Measurements from ENCODE around the gene MS4A2.

DNA sequence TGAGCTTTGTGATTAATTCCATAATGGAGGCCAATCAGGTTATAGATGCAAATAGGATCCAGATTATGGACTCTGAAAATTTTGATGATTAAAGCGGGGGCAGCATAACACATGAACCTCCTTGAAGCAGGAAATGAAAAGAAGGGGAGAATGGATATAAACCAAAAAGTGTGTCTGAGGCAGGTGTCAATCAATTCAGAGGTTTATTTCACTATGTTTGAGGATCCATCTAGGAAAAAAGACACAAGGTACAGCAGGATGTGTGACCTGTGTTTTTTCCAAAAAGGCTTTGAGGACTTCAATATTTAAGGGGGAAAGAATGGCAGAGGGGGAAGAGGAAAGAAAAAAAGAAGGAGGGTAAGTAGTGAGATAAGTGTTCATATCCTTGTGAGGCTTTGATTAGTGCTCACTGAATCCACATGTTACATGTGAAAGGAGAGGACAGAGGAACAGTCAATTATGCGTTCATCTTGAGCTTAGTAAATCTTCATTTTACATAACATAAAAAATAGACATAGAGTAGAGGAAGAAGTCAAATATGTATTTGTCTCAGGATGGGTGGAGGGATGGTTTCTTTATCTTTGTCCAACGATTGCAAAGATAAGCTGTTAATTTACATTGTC is 34.1 kb downstream of the MS4A2 start:
- TF ChIP-seq CTCF (conservative IDR thresholded peaks at IDR 0.05; ENCODE audit: low read length) (no peak), EZH2phosphoT487 (IDR thresholded peaks at IDR 0.05; ENCODE audit: borderline replicate concordance) (no peak)
